Activated T-cell treated with anti-CD3 and anti-CD28 coated beads, Interleukin-2, amount 50 U/mL, for 72 hours (primary cell): Measurements from ENCODE around the gene DDN. TPM values are rescaled to one million over a fixed set of nuclear protein-coding genes. Genes with fewer than 3 reads are reported as not detected.

Experiments used
- ATAC-seq, 2 donors: fragments of 150-1000 bp; cut with Tn5 transposase; replicated peaks in 1 of 2; 2 replicates each; pipeline ENCODE4 v1.10.0; 2021; ENCODE audit warnings: moderate library complexity in 2 of 2, mild to moderate bottlenecking in 1 of 2
- DNase-seq, 2 donors: peaks; one replicate each; pipeline ENCODE4 v3.0.0; 2021 to 2022; ENCODE audit warnings: mixed read lengths in 1 of 2
- H3K27ac Mint-ChIP-seq: one replicate; pipeline ENCODE4 v1.8.0; 2022; ENCODE audit warnings: mild to moderate bottlenecking, moderate library complexity, mixed read lengths
- H3K27me3 Mint-ChIP-seq: one replicate; pipeline ENCODE4 v1.8.0; 2022; ENCODE audit warnings: low read depth, mixed read lengths
- H3K36me3 Mint-ChIP-seq, 2 donors: one replicate each; pipeline ENCODE4 v1.8.0; 2022; ENCODE audit warnings: mixed read lengths in 2 of 2, mild to moderate bottlenecking in 1 of 2; ENCODE audit not compliant: insufficient read depth in 2 of 2
- H3K4me1 Mint-ChIP-seq: one replicate; pipeline ENCODE4 v1.8.0; 2022; ENCODE audit warnings: low read depth, mixed read lengths
- H3K4me3 Mint-ChIP-seq, 2 donors: one replicate each; pipeline ENCODE4 v1.8.0; 2022; ENCODE audit warnings: mild to moderate bottlenecking in 2 of 2, mixed read lengths in 2 of 2, moderate library complexity in 2 of 2
- H3K9me3 Mint-ChIP-seq, 2 donors: one replicate each; pipeline ENCODE4 v1.8.0; 2022; ENCODE audit warnings: mixed read lengths in 2 of 2
- total RNA-seq, 2 donors: library from RNA; stranded (reverse); gene quantifications; one replicate each; pipeline ENCODE4 v1.2.3, GENCODE V29; 2022

The DDN gene
- total RNA-seq, 2 donors from 2014 or later, result 0.25 to 0.38 TPM

DNA sequence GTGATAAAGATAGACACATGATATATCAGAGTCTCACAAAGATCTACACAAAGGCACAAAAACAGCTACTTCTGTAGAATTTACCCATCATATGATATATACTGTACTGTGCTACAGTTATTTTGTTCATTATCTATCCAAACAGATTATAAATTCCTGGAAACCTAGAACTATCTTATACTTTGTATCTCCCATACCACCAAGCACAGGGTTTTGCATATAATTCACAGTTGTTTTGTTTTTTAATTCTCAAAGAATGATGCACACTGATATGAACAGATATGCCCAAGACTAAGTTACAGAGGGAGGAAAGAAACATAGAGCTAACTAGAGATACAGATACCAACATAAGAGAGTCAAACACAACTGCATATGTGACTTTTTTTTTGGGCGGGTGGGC is 16.0 kb upstream of the DDN start:
- Mint-ChIP-seq H3K36me3 (peaks cover 8 to 23% of the 10 kb centered on the region in 2 donors), H3K4me3 (no peak overlapping the region), H3K27ac (no peak overlapping the region), H3K9me3 (no peaks in the 10 kb centered on the region), H3K4me1 (peaks cover 46% of the 10 kb centered on the region), H3K27me3 (no peaks in the 10 kb centered on the region)
- DNase-seq (no peak), ATAC-seq (no peak)

- Mint-ChIP-seq H3K4me1 (peaks cover 40% of the 10 kb centered on the region), H3K36me3 (peaks cover 8 to 27% of the 10 kb centered on the region in 2 donors), H3K4me3 (no peak overlapping the region), H3K9me3 (no peaks in the 10 kb centered on the region), H3K27ac (no peak overlapping the region), H3K27me3 (no peaks in the 10 kb centered on the region)
- ATAC-seq (no peak), DNase-seq (no peak)
These were observed 15.4 kb upstream of the DDN start for GRCh38 chr12:49014547-49014946.

DNA sequence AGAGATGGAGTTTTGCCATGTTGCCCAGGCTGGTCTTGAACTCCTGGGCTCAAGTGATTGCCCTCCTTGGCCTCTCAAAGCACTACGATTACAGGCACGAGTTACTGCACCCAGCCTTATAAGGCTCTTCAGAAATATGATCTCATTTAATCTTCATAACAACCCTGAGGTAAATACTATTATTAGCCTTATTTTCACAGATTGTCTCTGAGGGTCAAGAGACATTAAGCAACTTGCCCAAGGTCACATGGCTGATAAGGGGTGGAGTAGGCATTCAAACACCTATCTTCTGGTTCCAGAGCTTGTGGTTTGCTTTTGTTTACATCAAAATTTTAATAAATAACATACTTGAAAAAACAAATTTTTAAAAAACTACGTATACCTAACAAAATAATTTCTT is 14.3 kb upstream of the DDN start:
- Mint-ChIP-seq H3K27me3 (no peaks in the 10 kb centered on the region), H3K36me3 (peaks cover 8 to 31% of the 10 kb centered on the region in 2 donors), H3K4me3 (no peak overlapping the region), H3K27ac (no peak overlapping the region), H3K9me3 (no peaks in the 10 kb centered on the region), H3K4me1 (peaks cover 31% of the 10 kb centered on the region)
- DNase-seq, result no peak
- ATAC-seq, result no peak

GRCh38 chr12:49012739-49013138 is 13.6 kb upstream of the DDN start:
- Mint-ChIP-seq H3K4me3 (no peak overlapping the region), H3K27ac (no peak overlapping the region), H3K36me3 (peaks cover 4 to 34% of the 10 kb centered on the region in 2 donors), H3K9me3 (no peaks in the 10 kb centered on the region), H3K27me3 (no peaks in the 10 kb centered on the region), H3K4me1 (peaks cover 28% of the 10 kb centered on the region)
- ATAC-seq, result no peak
- DNase-seq, result no peak

DNA sequence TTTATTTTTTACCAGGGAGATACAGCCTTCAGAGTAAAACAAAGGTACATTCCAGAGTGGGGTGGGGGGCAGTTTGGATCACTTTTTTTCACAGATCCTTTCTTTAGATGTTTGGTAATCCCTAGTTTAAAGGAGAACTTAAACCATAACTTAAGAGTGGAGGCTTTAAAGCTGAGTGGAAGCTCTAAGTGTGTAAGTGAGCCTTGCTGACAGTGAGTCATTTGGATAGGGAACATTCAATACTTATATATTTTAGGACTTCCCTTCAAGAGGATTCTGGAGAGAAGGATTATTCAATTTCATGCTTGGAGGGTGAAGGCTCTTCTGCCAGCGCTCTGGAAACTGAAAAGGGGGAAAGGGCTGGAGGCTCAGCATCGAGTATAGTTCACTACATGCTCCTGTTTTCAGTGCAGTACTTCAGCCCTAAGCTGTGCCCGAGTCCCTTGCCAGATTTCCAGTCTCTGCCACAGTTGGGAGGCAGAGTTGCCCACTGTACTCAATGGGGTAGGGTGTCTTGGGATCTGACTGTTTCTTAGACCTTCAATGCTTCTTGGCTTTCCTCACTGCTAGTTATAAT is 11.0 kb upstream of the DDN start:
- Mint-ChIP-seq H3K27me3 (no peaks in the 10 kb centered on the region), H3K36me3 (peaks cover 2 to 28% of the 10 kb centered on the region in 2 donors), H3K4me3 (no peak overlapping the region), H3K27ac (no peak overlapping the region), H3K4me1 (peaks cover 2% of the 10 kb centered on the region), H3K9me3 (no peaks in the 10 kb centered on the region)
- DNase-seq (no peak), ATAC-seq (no peak)

GRCh38 chr12:49008943-49009342 is 9.8 kb upstream of the DDN start:
- Mint-ChIP-seq H3K27me3 (no peaks in the 10 kb centered on the region), H3K4me1 (no peaks in the 10 kb centered on the region), H3K27ac (no peak overlapping the region), H3K9me3 (no peaks in the 10 kb centered on the region), H3K4me3 (no peak overlapping the region), H3K36me3 (peaks cover 6 to 31% of the 10 kb centered on the region in 2 donors)
- no peak for DNase-seq
- ATAC-seq, result no peak

- peaks cover 23% of the 10 kb centered on the region for H3K4me1 Mint-ChIP-seq
- DNase-seq (no peak), ATAC-seq (no peak)
- H3K36me3 Mint-ChIP-seq, result peaks cover 13 to 15% of the 10 kb centered on the region in 2 donors
- H3K4me3 Mint-ChIP-seq, result peak overlapping the region in 1 of 2 donors; percentile 86
- H3K9me3 Mint-ChIP-seq, result no peaks in the 10 kb centered on the region
- H3K27ac Mint-ChIP-seq, result no peak overlapping the region
- H3K27me3 Mint-ChIP-seq, result peaks cover 16% of the 10 kb centered on the region
These were observed 1.2 kb upstream of the DDN start for GRCh38 chr12:49000346-49000745.

- peak overlapping the region; percentile 75 to 86 for H3K4me3 Mint-ChIP-seq
- H3K27ac Mint-ChIP-seq, result no peak overlapping the region
- ATAC-seq (peak; percentile 14 to 16), DNase-seq (peak in 1 of 2 donors; percentile 30)
- no peaks in the 10 kb centered on the region for H3K9me3 Mint-ChIP-seq
- H3K27me3 Mint-ChIP-seq, result peaks cover 31% of the 10 kb centered on the region
- peaks cover 10 to 11% of the 10 kb centered on the region in 2 donors for H3K36me3 Mint-ChIP-seq
- peaks cover 23% of the 10 kb centered on the region for H3K4me1 Mint-ChIP-seq
These were observed 450 bp downstream of the DDN start for GRCh38 chr12:48998497-48999353.

DNA sequence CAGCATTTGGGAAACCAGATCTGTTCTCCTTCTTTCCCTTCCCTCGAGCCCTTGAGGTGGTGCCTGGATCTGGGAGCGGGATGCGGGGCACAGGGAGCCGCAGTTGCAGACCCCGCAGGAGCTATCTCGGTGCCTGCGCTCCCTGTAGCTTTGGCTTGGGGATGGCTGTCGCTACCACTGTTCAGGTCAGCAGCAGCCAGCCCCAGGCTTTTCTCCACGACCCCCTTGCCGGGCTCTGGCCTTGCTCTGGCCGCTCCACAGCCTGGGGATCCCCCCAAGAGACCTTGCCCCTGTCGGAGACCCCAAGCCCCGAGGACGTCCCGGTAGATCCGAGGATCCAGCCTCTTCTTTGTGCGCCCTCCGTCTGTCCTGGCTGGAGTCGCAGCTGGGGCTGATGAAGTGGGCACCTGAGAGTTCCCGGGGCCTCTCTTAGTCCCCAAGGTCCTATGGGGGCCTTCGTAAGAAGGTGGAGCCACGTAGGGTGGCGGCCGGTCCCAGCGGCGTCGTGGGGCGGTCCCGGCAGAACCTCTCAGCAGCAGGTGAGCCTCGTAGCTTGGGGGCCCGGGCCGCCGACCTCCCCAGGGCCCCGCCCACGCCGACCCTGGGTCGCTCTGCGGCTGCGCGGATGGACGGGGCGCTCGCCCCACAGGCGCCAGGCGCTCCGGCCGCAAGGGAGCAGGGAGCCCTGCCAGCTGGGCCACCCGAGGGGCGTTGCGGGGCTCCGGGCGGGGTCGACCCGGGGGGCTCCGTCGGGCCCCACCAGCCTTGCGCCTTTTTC is 1.3 kb downstream of the DDN start:
- H3K27ac Mint-ChIP-seq, result no peak overlapping the region
- H3K36me3 Mint-ChIP-seq, result peaks cover 8 to 9% of the 10 kb centered on the region in 2 donors
- peak; percentile 20 to 21 for ATAC-seq
- peaks cover 37% of the 10 kb centered on the region for H3K27me3 Mint-ChIP-seq
- H3K9me3 Mint-ChIP-seq, result no peaks in the 10 kb centered on the region
- peak; percentile 50 to 55 for DNase-seq
- H3K4me3 Mint-ChIP-seq, result peak overlapping the region; percentile 75 to 86
- H3K4me1 Mint-ChIP-seq, result peaks cover 23% of the 10 kb centered on the region

GRCh38 chr12:48996794-48997718 is 2.1 kb downstream of the DDN start:
- DNase-seq (peak; percentile 76 to 78), ATAC-seq (peak; percentile 56 to 60)
- Mint-ChIP-seq H3K36me3 (peaks cover 4% of the 10 kb centered on the region in 2 donors), H3K27me3 (peaks cover 37% of the 10 kb centered on the region), H3K4me3 (peak overlapping the region; percentile 62 to 65), H3K4me1 (peaks cover 23% of the 10 kb centered on the region), H3K27ac (no peak overlapping the region), H3K9me3 (no peaks in the 10 kb centered on the region)

DNA sequence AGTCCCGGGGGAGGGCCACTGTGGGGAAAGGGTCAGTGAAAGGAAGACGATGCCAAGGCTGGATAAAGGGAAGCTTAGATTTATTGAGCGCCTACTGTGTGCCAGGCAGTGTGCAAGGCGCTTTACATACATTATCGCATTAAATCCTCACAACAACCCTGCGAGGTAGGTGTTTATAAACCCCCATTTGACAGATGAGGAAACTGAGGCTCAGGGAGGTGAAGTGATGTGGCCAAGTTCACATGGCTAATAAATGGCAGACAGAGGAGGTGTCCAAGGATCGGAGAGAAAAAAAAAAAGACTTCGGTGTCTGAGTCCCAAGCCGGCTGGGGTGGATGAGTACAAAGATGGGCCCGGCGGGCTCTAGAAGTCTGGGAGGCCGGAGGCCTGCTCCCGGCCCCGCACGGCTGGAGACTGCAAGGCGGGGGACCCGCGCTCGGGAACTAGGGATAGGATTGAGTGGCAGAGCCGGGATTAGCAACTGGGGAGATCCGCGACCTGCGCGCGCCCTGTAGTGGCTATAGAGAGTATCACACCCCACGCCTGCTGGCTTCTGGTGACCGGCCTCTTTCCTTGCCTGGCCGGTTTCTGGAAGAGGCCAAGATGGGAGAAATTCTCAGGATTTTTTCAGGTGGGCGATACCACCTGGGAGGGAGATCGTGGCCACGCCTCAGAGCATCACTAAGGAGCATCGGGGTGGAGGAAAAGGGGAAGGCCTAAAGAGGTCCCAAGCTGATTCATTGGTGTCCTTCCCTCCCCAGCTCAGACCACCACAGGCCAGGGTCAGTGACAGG is 3.9 kb downstream of the DDN start:
- peak; percentile 31 to 35 for ATAC-seq

More for the DNA sequence above, 3.9 kb downstream of the DDN start:
- H3K27ac Mint-ChIP-seq, result no peak overlapping the region
- H3K36me3 Mint-ChIP-seq, result no peaks in the 10 kb centered on the region
- DNase-seq, result peak; percentile 60 to 63
- H3K9me3 Mint-ChIP-seq, result no peaks in the 10 kb centered on the region
- peaks cover 46% of the 10 kb centered on the region for H3K27me3 Mint-ChIP-seq
- peak overlapping the region; percentile 18 to 68 for H3K4me3 Mint-ChIP-seq
- H3K4me1 Mint-ChIP-seq, result peaks cover 21% of the 10 kb centered on the region
